HEK293T (cell line): Measurements from ENCODE around the gene SLC39A10.

ENCODE experiments used
- BHLHE40 ChIP-seq: fragments of 450-650 bp; IDR thresholded peaks from 2 replicates; pipeline ENCODE4 v1.6.1; 2016; ENCODE audit warnings: mild to moderate bottlenecking, moderate library complexity, borderline replicate concordance
- FOXA1 ChIP-seq: fragments of 450-650 bp; IDR thresholded peaks from 2 replicates; pipeline ENCODE4 v1.6.1; 2016; ENCODE audit warnings: mild to moderate bottlenecking

- TF ChIP-seq BHLHE40: no peak
- no peak for TF ChIP-seq FOXA1
Measured at GRCh38 chr2:195686564-195686963, 29.5 kb downstream of the SLC39A10 start.
